Activated CD8-positive, alpha-beta memory T cell treated with anti-CD3 and anti-CD28 coated beads, Interleukin-2, amount 50 U/mL, for 1 hour (primary cell): ENCODE results near the gene NRXN2.
"Not testable (repeated sequence)": the region's sequence is repeated elsewhere in the genome, so short reads cannot be mapped to it uniquely, and the experiment has no call there.

ENCODE experiments used
- DNase-seq: peaks from one replicate; pipeline ENCODE4 v3.0.0-alpha.2; 2020; ENCODE audit errors: extremely low read depth

Gene NRXN2

GRCh38 chr11:64605656-64606585 is 117.1 kb downstream of the NRXN2 start:
- no peak for DNase-seq

- no peak for DNase-seq
These were observed 117.8 kb downstream of the NRXN2 start for GRCh38 chr11:64605244-64605560.

DNA sequence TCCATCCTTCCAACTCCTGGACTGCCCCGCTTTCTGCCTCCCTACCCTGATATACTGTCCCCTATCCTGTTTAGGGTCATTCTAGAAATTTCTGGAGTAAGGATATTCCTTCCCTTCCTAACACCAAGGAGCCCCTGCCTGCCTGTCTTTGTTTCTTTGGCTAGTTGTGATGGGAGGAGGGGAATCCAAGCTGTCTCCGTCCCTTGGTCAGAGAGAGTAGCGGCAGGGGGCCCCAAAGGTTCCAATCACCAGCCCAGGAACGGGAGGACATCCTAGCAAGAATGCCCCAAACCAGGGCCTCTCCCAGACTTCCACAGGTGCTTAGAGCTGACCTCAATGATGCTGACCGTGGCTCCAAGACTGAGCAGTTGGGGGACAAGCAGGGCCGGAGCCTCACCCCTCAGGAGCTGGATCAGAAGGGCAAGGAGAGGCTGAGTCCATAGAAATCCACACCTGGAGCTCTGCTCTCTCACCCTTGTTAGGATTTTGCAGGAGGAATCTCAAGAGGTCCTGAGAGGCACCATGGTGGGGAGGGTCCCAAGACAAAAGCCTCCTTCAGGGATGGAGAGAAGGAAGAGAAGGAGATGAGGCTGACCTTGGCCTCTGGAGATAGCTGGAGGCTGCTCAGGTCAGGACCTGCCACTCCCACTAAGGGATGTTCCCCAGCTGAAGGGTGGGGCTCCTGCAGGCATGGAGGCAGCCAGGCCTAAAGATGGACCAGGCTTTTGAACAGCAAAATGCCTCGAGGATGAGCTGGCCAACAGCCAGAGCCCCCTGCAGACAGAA is 118.3 kb downstream of the NRXN2 start:
- DNase-seq = no peak

GRCh38 chr11:64603411-64604110 is 119.4 kb downstream of the NRXN2 start:
- DNase-seq = no peak

DNA sequence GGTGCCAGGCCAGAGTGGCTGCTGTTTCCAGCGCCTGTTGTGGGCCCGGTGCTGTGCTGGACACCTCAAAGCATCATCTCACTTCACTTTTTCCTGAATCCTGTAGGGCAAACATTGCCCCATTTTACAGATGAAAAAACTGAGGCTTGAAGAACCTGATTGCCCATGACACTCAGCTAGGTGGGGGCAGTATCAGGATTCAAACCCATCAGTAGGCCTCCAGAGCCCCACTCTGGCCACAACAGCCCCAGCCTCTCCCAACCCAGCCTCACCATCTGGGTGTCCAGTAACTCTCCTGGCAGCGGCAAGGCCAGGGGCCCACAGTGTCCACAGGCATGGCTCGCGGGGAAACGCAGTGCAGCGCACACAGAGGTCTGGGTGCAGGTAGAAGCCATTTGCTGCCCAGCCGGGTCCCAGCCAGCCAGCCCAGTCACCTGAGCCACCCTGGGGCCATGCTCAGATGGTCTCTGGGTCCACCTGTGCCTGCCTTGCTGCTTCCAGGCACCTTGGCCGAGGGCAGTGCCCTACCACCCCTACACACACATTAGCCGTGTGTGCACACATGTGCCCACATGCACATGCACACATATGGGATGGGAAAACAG is 120.4 kb downstream of the NRXN2 start:
- no peak for DNase-seq

DNA sequence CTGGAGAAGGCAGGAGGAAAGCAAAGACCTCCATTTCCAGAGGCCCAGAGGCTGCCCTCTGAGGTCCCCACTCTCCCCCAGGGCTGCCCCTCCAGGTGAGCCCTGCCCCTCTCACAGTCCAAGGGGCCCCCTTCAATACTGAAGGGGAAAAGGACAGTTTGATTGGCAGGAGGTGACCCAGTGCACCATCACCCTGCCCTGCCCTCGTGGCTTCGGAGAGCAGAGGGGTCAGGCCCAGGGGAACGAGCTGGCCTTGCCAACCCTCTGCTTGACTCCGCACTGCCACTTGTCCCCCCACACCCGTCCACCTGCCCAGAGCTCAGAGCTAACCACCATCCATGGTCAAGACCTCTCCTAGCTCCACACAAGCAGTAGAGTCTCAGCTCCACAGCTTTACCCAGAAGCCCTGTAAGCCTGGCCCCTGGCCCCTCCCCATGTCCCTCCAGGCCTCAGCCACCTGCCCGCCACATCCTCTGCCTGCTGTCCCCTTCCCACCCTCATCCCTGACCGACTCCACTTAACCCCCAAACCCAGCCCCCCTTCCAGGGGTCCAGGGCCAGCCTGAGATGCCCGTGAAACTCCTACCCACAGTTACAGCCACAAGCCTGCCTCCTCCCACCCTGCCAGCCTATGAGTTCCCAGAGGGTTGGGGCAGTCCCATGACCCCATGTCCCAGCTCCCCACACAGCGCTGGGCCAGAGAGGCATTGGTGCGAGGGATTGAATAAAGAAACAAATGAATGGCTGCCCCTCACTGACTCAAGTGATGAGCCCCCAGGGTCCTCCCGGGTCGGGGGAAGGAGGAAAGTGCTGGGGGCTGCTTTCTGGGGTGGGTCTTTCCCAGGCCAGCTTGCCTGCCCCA is 121.2 kb downstream of the NRXN2 start:
- DNase-seq = no peak

DNA sequence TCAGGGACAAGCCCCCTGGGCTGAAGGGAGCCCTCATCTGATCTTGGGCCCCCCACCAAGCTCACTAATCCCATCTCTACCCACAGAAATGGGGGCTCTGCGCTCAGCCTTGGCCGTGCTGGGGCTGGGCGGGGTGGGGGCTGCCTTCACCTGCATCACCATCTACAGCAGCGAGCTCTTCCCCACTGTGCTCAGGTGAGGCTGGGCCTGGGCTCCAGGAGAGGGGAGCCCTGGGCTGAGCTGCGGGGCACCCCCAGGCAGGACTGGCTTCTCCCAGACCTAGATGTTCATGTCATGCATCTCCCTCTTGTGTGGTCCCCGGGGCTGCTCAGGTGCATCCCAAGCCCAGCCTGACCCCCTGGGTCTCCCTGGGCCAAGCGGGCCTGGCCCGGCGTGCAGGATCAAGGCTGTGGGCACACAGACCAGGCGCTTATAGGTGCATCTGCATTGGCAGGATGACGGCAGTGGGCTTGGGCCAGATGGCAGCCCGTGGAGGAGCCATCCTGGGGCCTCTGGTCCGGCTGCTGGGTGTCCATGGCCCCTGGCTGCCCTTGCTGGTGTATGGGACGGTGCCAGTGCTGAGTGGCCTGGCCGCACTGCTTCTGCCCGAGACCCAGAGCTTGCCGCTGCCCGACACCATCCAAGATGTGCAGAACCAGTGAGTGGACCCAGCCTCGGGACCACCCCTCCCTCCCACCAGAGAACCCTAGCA is 122.6 kb downstream of the NRXN2 start:
- DNase-seq = no peak

GRCh38 chr11:64599698-64600211 is 123.2 kb downstream of the NRXN2 start:
- DNase-seq = no peak

DNA sequence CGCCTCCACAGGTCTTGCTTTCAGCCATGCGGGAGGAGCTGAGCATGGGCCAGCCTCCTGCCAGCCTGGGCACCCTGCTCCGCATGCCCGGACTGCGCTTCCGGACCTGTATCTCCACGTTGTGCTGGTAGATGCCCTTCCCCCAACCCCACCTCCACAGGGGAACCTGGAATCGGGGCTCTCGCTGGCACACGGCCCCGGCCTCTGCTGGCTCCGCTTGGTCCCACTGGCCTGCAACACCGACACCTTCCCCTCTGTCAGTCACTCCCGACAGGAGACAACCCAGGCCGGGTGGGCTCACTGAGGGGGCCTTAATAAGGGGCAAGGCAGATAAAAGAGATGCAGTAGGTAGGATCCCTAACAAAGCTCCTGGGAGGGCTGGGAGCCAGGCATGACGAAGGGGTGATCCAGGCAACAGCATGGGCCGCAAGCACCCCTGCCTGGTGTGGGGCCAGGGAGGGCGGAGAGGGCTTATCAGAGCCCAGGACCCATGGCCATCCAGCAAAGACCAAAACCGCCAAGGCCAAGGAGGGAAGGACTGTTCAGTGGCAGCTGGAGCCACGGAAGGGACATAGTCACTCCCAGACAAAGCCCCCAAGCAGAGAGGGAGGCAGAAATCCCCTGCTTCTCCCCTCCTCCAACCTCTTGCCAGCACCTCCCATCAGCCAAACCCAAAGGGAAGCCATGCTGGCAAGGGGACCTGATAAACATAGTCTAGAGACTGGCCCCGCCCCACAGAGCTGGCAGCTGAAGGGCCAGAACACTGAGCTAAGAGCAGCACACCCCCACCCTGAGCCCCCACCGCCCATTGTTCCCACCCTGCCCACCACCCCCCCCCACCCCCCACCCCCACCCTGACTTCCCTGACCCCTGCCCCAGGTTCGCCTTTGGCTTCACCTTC is 124.0 kb downstream of the NRXN2 start:
- no peak for DNase-seq

GRCh38 chr11:64598106-64598796 is 124.7 kb downstream of the NRXN2 start:
- no peak for DNase-seq

DNA sequence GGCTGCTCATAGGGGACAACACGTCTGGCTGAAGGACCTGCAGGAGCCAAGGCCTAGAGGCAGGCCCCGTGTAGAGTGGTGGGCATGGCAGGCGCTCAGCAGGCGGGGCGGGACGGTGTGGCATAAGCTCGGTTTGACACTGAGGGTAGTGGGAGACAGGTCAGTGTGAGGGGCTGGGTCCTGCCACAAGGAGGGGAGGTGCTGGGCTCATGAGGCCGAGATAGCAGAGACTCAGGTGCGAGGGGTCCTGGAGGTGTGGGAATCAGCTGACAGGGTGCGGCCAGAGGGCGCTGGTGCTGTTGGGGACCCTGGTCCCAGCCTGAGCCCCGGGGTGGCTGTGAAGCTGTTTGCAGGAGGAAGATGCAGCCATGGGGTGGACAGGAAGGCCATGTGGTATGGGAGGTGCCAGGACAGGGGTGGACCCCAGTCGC is 125.3 kb downstream of the NRXN2 start:
- no peak for DNase-seq

GRCh38 chr11:64595922-64596321 is 127.1 kb downstream of the NRXN2 start:
- not testable (repeated sequence) for DNase-seq

DNA sequence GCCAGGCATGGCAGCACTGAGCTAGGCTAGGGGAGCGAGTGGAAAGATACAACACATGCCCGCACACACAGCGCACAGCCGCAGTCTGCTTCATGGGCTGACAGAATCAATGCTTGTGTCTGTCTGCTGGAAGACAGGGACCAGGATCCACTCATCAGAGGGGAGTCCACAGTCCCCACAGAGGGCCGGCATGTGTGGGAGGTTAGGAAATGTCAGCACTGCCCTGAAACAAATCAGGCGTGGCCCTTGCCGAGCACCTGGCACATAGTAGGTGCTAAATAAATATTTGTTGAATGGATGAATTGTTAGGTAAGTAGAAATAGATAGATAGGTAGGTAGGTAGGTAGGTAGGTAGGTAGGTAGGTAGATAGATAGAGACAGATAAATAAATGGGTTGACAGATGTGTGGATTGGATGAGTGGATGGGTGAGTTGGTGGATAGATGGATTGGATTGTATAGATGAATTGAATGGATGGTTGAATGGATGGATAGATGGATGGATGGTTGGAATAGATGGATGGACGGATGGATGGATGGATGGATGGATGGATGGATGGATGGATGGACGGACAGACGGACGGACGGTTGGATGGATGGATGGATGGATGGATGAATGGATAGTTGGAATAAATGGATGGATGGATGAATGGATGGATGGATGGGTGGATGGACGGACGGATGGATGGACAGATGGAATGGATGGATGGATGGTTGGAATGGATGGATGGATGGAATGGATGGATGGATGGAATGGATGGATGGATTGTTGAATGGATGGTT is 128.6 kb downstream of the NRXN2 start:
- DNase-seq = no peak

- DNase-seq = no peak
These were observed 129.6 kb downstream of the NRXN2 start for GRCh38 chr11:64593156-64594105.

- no peak for DNase-seq
These were observed 130.3 kb downstream of the NRXN2 start for GRCh38 chr11:64592656-64593055.

- no peak for DNase-seq
These were observed 130.8 kb downstream of the NRXN2 start for GRCh38 chr11:64592234-64592615.
